Measurements from ENCODE around the gene MMD.
A peak's percentile ranks its signal among the peaks of the same experiment; 100 is the strongest.
"Not testable (repeated sequence)": the region's sequence is repeated elsewhere in the genome, so short reads cannot be mapped to it uniquely, and the experiment has no call there.

The MMD gene

GRCh38 chr17:55421179-55421934, at the start of gene MMD:
Gene MMD (minus strand): TSS chr17:55421835. CDS start chr17:55421695, 140 bp downstream.
- DNase-seq (ENCODE audit: low read depth): no peak

GRCh38 chr17:55466671-55467070, 45.0 kb upstream of the MMD start:
- no peak for DNase-seq (ENCODE audit: low read depth)

- not testable (repeated sequence) for DNase-seq (ENCODE audit: low read depth)
Observed at GRCh38 chr17:55465771-55466170, 44.1 kb upstream of the MMD start.

- DNase-seq (ENCODE audit: low read depth): no peak
Observed at GRCh38 chr17:55463600-55463999, 42.0 kb upstream of the MMD start.

GRCh38 chr17:55462711-55463110, 41.1 kb upstream of the MMD start:
- DNase-seq (ENCODE audit: low read depth): no peak

GRCh38 chr17:55462234-55462633, 40.6 kb upstream of the MMD start:
- DNase-seq (ENCODE audit: low read depth): no peak

GRCh38 chr17:55458978-55459377, 37.3 kb upstream of the MMD start:
- peak; percentile 54 for DNase-seq (ENCODE audit: low read depth)

GRCh38 chr17:55458287-55458900, 36.8 kb upstream of the MMD start:
- no peak for DNase-seq (ENCODE audit: low read depth)

GRCh38 chr17:55456307-55457240, 34.9 kb upstream of the MMD start:
- DNase-seq (ENCODE audit: low read depth): no peak

GRCh38 chr17:55454906-55455474, 33.4 kb upstream of the MMD start:
- peak; percentile 88 for DNase-seq (ENCODE audit: low read depth)

- no peak for DNase-seq (ENCODE audit: low read depth)
Observed at GRCh38 chr17:55453839-55454557, 32.4 kb upstream of the MMD start.

- no peak for DNase-seq (ENCODE audit: low read depth)
Observed at GRCh38 chr17:55452139-55452790, 30.6 kb upstream of the MMD start.

GRCh38 chr17:55451758-55452138, 30.1 kb upstream of the MMD start:
- DNase-seq (ENCODE audit: low read depth): no peak

GRCh38 chr17:55451203-55451641, 29.6 kb upstream of the MMD start:
- DNase-seq (ENCODE audit: low read depth): no peak

- DNase-seq (ENCODE audit: low read depth): no peak
Observed at GRCh38 chr17:55450232-55450825, 28.7 kb upstream of the MMD start.

GRCh38 chr17:55448681-55449080, 27.0 kb upstream of the MMD start:
- DNase-seq (ENCODE audit: low read depth): no peak

- DNase-seq (ENCODE audit: low read depth): no peak
Observed at GRCh38 chr17:55446581-55447205, 25.1 kb upstream of the MMD start.

- DNase-seq (ENCODE audit: low read depth): not testable (repeated sequence)
Observed at GRCh38 chr17:55446004-55446403, 24.4 kb upstream of the MMD start.

- DNase-seq (ENCODE audit: low read depth): no peak
Observed at GRCh38 chr17:55444471-55445441, 23.1 kb upstream of the MMD start.

Data from GM04503 (cell line).